Measurements from ENCODE around the gene WDR54.
"Not testable (repeated sequence)": the region's sequence is repeated elsewhere in the genome, so short reads cannot be mapped to it uniquely, and the experiment has no call there.

Gene WDR54

DNA sequence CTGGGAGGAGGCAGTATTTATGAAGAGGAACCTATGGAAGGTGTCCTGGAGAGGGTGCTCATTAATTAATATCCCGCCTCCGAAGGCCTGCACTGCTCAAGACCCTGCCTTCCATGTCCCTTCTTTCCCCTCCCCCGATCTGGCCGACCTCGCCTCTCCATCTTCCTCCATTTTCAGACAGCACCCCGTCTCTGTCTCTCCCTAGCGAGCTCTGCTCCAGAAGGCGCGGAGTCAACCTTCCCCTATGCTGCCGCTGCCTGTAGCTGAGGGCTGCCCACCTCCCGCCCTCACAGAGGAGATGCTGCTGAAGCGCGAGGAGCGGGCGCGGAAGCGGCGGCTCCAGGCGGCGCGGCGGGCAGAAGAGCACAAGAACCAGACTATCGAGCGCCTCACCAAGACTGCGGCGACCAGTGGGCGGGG lies 35.6 kb downstream of the WDR54 start:
- no peak for DNase-seq (ENCODE audit: low spot score)

DNA sequence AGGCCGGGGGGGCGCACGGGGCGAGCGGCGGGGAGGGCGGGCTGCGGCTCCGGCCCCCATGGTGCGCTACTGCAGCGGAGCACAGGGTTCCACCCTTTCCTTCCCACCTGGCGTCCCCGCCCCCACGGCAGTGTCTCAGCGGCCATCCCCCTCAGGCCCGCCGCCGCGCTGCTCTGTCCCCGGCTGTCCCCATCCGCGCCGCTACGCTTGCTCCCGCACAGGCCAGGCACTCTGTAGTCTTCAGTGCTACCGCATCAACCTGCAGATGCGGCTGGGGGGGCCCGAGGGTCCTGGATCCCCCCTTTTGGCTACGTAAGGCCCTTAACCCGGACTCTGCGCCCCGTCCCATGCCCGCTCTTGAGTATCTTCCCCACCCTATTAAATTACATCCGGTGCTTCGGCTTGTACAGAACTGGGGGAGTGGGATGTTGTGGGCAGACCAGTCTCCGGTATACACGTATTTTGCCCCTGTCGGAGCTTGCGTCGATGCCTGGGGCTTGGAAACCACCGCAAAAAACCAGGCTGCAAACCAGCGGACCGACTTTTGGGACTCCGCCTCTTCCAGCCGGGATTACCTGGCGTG lies 36.1 kb downstream of the WDR54 start:
- DNase-seq (ENCODE audit: low spot score): peak; percentile 77

DNA sequence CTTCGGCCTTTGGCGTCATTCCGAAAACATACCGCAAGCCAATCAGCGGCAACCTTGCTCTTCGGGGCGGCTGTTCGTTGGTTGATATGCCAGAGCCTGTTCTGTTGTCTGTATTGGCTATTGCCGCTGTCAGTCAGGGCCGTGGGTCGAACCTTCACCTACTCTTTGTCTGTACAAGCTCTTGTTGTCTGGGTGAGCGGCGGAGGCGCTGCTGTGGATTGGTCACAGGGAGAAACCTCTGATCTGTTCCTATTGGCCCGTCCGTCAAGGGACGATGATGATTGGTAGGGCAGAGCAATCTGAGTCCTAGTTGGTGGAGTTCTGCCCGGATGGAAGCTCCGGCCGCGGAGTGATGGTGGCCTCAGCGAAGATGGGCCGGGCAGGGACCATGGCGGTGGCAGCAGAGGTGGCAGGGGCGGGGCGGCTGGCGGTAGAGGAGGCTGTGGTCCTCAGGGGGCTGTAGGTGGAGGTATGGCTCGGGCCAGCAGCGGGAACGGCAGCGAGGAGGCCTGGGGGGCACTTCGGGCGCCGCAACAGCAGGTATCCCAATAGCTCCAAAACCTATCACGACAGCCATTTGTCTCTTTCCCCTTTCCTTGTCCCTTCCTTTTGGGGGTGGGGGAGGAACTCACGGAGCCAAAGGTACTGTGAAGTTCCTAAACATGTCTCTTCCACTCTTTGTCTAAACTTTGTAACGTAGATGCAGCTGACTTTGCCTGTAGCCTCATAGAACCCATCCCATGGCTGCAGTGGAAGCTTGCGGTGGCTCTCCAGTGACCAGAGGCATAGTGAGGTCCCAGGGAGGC lies 36.8 kb downstream of the WDR54 start, which contains the start of gene WBP1:
TSS of gene WBP1 (plus strand) at position 307 of the 806 bp plus-strand sequence. CDS start at position 472, 165 bp downstream.
- DNase-seq (ENCODE audit: low spot score): peak; percentile 100

DNA sequence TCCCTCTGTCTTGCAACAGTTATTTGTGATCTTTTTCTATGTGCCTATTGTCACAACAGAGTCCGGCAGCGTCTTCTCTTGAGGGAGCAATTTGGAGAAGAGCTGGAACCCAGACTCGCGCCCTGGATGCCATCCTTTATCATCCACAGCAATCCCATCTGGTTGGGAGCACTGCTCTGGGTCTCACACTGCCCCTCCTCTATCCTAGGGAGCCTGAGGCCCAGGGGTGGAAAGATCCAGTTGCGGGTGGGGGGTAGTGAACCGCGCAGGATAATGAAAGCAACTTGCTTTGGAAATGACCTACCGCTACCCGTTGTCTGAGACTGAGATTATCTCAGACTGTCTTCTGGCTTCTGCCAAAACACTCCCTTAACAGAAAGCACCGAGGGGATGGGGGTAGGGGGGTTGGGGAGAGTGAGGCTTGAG lies 37.4 kb downstream of the WDR54 start:
- no peak for DNase-seq (ENCODE audit: low spot score)

DNA sequence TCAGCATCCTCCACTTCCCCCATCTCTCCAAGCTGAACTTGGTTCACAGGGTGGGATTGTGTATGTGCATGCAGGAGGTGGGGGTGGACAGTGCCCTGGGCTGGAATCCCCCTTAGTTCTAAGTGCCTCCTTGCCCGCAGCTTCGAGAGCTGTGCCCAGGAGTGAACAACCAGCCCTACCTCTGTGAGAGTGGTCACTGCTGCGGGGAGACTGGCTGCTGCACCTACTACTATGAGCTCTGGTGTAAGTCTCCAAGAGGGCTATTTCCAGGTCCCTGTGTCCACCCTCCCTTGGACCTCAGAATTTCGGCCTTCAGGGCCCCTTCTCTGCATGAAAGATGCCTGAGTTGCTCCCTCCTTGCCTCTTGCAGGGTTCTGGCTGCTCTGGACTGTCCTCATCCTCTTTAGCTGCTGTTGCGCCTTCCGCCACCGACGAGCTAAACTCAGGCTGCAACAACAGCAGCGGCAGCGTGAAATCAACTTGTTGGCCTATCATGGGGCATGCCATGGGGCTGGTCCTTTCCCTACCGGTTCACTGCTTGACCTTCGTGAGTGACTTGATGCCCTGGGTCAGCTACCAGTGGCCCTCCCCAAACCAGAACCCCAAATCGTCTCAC lies 38.1 kb downstream of the WDR54 start:
- not testable (repeated sequence) for DNase-seq (ENCODE audit: low spot score)

DNA sequence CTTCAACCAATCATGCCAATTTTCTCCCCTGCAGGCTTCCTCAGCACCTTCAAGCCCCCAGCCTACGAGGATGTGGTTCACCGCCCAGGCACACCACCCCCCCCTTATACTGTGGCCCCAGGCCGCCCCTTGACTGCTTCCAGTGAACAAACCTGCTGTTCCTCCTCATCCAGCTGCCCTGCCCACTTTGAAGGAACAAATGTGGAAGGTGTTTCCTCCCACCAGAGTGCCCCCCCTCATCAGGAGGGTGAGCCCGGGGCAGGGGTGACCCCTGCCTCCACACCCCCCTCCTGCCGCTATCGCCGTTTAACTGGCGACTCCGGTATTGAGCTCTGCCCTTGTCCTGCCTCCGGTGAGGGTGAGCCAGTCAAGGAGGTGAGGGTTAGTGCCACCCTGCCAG lies 38.7 kb downstream of the WDR54 start:
- DNase-seq (ENCODE audit: low spot score): not testable (repeated sequence)

DNA sequence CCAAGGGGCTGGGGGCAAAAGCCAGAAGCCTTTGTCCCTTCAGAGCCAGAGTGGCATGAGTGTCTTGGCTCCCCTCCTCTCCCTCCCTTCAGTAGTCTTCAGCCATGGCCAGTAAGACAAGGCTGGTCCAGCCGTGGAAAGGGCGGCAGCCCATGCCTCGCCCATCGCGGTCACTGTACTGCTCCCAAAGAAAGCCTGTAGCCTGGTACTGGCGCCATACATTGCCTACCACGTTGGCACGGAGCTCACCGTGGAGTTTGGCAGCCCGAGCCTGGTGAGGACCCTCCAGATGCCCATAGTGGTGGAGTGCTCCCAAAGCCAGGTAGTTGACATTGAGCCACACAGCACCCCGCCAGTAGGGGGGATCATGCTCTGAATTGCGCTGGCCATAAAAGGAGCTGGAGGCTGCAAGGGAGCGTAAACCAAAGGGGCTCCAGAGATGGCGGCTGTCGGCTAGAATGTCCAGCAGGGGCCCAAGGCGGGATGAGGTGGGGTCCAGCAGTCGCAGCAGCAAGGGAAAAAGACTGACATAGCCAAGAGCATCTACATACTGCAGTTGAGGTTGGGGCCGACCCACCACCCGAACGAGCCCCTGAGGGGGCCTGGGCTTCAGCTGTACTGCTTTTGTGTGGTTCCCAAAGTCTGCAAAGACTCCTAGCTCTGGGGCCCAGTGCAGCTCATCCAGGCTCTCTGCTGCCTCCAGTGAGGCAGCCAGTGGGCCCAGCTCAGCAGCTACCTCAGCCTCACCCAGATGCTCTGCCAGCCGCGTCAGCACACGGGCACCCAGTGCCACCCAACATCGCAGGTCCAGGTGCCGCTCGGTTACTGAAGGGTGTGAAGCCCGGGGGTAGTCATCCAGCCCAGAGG lies 39.9 kb downstream of the WDR54 start:
- DNase-seq (ENCODE audit: low spot score): no peak

DNA sequence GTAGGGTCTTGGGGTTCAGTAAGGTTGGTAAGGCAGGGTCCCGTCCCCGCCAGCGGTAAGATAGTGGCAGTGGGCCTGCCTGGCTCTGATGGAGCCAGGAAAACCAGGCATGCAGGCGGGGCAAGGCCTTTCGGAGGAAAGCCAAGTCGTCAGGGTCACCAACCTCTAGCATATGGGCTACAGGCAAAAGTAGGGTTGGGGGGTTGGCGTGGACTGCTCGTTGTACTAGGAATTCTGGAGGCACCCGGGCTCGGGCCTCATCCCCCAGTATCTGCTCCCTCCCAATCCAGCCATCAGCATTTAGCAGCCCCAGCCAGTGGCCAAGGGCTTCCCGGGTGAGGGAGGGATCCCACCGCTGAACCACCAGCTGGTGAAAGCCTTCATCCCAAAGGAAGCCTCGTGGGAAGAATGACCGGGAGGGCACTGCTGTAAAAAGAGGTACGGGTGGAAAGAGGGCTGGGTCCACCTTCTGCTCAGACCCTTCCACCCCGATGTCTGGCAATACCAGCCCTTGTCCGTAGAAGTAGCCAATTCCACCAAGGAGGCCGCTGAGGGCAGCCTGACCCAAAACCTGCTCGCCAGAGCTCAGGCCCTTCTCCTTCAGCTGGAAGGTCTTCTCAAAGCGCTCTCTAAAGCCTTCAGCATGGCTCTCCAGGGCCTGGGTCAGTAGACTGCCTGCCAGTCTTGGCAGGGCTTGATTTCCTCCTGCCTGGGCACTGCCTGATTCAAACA lies 40.7 kb downstream of the WDR54 start:
- no peak for DNase-seq (ENCODE audit: low spot score)

DNA sequence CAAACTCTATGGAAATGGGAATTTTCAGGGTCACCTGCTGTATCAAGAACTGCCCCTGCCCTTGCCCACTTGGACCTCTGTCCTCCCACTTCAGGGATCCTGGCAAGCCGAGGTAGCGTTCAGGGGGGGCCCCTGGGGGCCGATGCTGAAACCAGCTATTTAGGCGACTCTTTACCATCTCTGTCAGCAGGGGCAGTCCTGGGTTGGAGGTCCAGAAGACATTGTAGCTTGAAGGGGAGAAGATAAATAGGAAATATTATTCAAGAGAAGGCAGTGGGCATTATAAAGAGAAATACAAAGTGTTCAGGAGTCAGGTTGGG lies 41.2 kb downstream of the WDR54 start:
- DNase-seq (ENCODE audit: low spot score): no peak

DNA sequence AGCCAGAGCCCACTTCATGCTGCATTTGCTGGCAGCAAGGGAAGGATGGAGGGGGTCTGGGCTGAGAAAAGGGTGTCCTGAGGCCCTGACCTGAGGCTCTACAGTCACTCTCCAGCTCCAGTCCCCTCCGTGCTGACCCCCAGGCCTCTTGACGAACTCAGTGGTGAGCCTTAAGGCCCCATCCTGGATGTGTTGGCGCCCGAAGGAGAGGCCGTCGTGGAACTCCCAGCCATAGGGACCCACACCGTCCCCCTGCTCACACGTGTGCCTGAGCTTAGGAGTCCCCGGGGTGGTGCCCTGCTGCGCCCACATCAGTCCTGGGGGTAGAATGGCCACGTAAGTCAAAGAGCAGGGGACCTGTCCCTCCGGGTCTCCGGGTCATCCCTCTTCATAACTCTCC lies 42.9 kb downstream of the WDR54 start:
- no peak for DNase-seq (ENCODE audit: low spot score)

DNA sequence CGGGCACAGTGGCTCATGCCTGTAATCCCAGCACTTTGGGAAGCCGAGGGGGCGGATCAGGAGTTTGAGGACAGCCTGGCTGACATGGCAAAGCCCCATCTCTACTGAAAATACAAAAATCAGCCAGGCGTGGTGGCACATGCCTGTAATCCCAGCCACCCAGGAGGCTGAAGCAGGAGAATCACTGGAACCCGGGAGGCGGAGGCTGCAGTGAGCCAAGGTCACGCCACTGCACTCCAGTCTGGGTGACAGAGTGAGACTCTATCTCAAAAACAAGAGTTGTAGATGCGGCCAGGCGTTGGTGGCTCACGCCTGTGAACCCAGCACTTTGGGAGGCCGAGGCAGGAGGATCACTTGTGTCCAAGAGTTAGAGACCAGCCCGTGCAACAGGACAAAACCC lies 49.2 kb downstream of the WDR54 start:
- DNase-seq (ENCODE audit: low spot score): not testable (repeated sequence)

DNA sequence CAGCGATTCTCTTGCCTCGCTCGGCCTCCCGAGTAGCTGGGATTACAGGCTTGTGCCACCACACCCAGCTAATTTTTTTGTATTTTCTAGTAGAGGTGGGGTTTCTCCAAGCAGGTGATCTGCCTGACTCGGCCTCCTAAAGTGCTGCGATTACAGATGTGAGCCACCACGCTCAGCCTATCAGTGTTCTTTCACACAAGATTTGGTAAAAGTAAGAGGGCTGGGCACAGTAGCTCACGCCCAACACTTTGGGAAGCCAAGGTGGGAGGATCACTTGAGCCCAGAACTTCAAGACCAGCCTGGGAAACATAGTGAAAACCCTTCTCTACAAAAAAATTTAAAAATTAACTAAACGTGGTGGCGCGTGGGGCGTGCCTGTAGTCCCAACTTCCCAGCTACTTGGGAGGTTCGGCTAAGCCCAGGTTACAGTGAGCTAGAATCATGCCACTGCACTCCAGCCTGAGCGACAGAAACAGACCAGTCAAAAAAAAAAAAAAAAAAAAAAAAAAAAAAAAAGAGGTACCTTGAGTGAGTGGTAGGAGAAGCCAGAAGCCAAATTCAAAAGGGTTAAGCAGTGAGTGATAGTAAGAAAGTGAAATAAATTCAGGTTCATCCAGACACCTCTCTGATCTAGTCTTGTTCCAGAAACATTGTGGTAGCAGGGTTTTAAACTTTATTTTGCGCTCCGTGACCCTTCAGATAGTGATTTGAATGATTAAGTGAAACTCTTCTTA lies 50.0 kb downstream of the WDR54 start:
- DNase-seq (ENCODE audit: low spot score): no peak

DNA sequence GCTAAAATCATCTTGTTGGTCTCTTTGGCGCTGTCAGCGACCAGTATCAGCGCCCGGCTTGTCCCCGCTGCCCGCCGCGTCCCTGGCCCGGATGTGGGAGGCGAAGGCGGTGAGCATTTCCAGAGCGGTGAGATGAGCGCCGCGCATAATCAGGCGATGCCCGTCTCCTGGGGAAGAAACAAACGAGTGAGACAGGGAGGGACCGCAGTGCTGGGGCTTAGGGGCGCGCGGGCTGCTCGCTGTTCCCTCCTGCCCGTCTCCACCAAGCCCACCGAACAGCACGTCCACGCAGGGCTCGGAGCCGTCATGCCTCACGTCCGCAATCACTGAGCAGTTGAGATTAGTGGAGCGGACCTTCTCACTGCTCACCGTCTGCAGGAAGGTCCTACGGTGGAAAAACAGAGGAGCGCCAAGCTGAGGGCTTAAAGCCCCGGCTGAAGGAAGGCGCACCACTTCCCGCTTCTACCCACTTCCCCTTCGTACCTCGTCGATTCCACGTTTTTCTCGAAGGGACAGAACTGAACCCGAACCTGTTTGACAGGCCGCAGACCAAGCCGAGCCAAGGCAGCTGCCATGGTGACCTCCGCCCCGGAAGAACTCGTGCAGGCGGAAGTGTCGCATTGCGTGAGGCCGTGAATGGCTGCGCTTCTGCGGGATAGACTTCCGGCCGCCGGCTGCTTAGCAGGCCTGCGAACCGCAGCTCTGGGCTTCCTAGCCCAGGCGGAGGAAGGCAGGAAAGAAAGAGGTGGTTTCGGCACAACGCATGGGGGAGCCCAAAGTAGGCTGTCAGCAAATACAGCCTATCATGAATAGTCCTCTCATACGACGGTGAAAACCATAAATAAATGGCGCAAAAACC lies 50.8 kb downstream of the WDR54 start, which contains the start of gene MRPL53:
TSS of gene MRPL53 (minus strand) at position 595 of the 859 bp plus-strand sequence. CDS start at position 575, 20 bp downstream.
- DNase-seq (ENCODE audit: low spot score): peak; percentile 97

DNA sequence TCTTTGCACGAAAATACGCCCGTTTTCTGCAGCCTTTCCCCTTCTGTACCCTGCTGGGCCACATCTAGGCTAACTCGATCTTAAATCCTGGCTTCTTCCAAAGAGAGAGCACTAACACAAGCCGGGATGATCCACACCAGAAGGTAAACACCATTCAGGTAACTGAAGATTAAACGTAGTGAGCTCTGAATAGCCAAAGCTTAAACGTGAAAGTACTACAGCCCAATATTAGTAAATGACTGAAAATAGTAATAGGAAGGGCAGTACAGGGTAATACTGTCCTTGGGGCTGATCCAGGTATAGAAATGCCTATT lies 51.4 kb downstream of the WDR54 start:
- DNase-seq (ENCODE audit: low spot score): no peak

DNA sequence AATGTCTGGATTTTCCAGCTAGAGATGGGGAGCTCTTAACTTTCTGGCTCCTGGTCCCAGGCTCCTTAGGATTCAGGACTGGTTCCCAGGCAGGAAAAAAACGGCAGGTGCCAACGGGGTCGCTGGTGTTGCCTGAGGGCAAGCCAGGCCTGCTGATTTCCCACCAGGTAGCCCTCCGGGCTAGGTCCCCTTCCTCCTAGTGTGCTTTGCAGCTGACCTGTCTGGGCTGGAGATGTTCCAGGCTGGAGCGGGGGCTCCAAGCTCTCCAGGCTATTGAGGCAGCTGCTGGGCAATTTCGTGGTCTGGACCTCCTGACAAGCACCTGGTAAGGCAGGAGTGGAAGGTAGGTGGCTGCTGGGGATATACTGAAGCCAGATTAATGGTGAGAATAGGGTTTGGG lies 53.0 kb downstream of the WDR54 start:
- no peak for DNase-seq (ENCODE audit: low spot score)

DNA sequence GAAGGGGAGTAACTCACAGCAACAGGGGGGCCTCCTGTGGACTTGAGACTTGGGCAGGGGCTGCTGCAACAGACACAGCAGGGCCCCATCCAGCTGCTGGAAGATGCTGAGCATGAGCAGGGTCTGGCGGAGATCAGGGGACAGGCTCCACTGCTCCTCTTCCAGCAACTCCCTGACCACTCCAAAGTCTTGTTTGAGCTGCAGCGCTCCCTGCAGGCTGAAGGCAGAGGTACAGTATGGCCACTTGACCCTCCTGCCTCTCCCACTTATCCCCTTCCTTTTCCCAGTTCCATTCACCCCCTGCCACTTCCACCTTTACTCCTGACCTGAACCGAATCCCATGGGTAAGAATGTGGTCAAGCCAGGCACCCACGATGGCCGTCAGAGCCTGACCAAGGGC lies 53.4 kb downstream of the WDR54 start:
- DNase-seq (ENCODE audit: low spot score): no peak
